HS-27A (cell line): Measurements from ENCODE around the gene CAVIN2.

ENCODE experiments used
- DNase-seq: peaks from one replicate; pipeline ENCODE4 v3.0.0-alpha.2; 2012; ENCODE audit warnings: low read depth, missing footprints

Gene CAVIN2

GRCh38 chr2:191864628-191865374, 17.9 kb upstream of the CAVIN2 start:
- DNase-seq: no peak

- no peak for DNase-seq
Observed at GRCh38 chr2:191863988-191864387, 17.1 kb upstream of the CAVIN2 start.

- no peak for DNase-seq
Observed at GRCh38 chr2:191862156-191862775, 15.4 kb upstream of the CAVIN2 start.

- no peak for DNase-seq
Observed at GRCh38 chr2:191860760-191861466, 14.0 kb upstream of the CAVIN2 start.

GRCh38 chr2:191859681-191860080, 12.8 kb upstream of the CAVIN2 start:
- DNase-seq: no peak

GRCh38 chr2:191857886-191858285, 11.0 kb upstream of the CAVIN2 start:
- DNase-seq: no peak

GRCh38 chr2:191857259-191857805, 10.4 kb upstream of the CAVIN2 start:
- DNase-seq: no peak

- no peak for DNase-seq
Observed at GRCh38 chr2:191856111-191856876, 9.4 kb upstream of the CAVIN2 start.

GRCh38 chr2:191855382-191855781, 8.5 kb upstream of the CAVIN2 start:
- DNase-seq: no peak

- no peak for DNase-seq
Observed at GRCh38 chr2:191854382-191855372, 7.8 kb upstream of the CAVIN2 start.

- DNase-seq: no peak
Observed at GRCh38 chr2:191853843-191854242, 7.0 kb upstream of the CAVIN2 start.

GRCh38 chr2:191851158-191851557, 4.3 kb upstream of the CAVIN2 start:
- DNase-seq: no peak

- no peak for DNase-seq
Observed at GRCh38 chr2:191848771-191849767, 2.2 kb upstream of the CAVIN2 start.

- DNase-seq: no peak
Observed at GRCh38 chr2:191847764-191848163, 876 bp upstream of the CAVIN2 start.

GRCh38 chr2:191845876-191846514, 893 bp downstream of the CAVIN2 start:
- DNase-seq: no peak

GRCh38 chr2:191845248-191845715, 1.6 kb downstream of the CAVIN2 start:
- no peak for DNase-seq

- no peak for DNase-seq
Observed at GRCh38 chr2:191844706-191845105, 2.2 kb downstream of the CAVIN2 start.

GRCh38 chr2:191840921-191841320, 6.0 kb downstream of the CAVIN2 start:
- no peak for DNase-seq
